Suprapubic skin (tissue), 4 donors: ENCODE results near the gene LAPTM5.

Experiments used
- EP300 ChIP-seq: sonication (generic); formaldehyde crosslinking; IDR thresholded peaks from one replicate; pipeline ENCODE4 v1.6.1; 2017; ENCODE audit warnings: antibody characterized with exemption
- POLR2A ChIP-seq, 2 donors: fragments of 450-650 bp; IDR thresholded peaks; one replicate each; pipeline ENCODE4 v1.6.1; 2017; ENCODE audit warnings: antibody characterized with exemption in 2 of 2, mild to moderate bottlenecking in 2 of 2, moderate library complexity in 2 of 2
- POLR2AphosphoS5 ChIP-seq, 3 donors: sonication (generic); formaldehyde crosslinking; IDR thresholded peaks; one replicate each; pipeline ENCODE4 v1.6.1; 2017; ENCODE audit warnings: antibody characterized with exemption in 3 of 3
- TF ChIP-seq, protein P1 (sequence below), 2 donors: fragments of 200-600 bp in 1 of 2; fragments of 450-650 bp in 1 of 2; sonication (generic) in 1 of 2; IDR thresholded peaks; one replicate each; pipeline ENCODE4 v1.5.1; 2016 to 2019; ENCODE audit warnings: antibody characterized with exemption in 2 of 2, mild to moderate bottlenecking in 1 of 2, moderate library complexity in 1 of 2

DNA sequence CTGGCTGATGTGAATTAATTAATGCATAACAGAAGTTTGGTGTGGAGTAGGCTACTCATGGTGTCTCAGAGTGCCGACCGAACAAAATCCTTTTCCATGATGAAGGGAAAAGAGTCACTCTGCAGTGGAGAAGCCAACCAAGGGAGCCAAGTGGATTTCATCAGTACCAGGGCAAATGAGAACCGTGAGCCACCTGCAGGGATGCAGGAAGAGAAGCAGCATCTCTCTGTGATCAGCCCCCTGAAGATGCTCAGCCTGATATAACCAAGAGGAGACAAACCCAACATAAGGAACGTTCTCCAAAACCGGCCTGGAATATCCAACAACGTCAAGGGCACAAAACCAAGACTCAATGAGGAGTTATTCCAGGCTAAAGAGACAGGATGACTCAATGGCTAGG is 13.4 kb upstream of the LAPTM5 start:
- TF ChIP-seq, protein P1, sequence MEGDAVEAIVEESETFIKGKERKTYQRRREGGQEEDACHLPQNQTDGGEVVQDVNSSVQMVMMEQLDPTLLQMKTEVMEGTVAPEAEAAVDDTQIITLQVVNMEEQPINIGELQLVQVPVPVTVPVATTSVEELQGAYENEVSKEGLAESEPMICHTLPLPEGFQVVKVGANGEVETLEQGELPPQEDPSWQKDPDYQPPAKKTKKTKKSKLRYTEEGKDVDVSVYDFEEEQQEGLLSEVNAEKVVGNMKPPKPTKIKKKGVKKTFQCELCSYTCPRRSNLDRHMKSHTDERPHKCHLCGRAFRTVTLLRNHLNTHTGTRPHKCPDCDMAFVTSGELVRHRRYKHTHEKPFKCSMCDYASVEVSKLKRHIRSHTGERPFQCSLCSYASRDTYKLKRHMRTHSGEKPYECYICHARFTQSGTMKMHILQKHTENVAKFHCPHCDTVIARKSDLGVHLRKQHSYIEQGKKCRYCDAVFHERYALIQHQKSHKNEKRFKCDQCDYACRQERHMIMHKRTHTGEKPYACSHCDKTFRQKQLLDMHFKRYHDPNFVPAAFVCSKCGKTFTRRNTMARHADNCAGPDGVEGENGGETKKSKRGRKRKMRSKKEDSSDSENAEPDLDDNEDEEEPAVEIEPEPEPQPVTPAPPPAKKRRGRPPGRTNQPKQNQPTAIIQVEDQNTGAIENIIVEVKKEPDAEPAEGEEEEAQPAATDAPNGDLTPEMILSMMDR (IDR thresholded peaks at IDR 0.05): no peak
- TF ChIP-seq POLR2A (IDR thresholded peaks at IDR 0.05) (no peak), POLR2AphosphoS5 (IDR thresholded peaks at IDR 0.05) (no peak), EP300 (no peak)
